H9 (cell line): ENCODE results near the gene FGF4. TPM values are rescaled to one million over a fixed set of nuclear protein-coding genes. Genes with fewer than 3 reads are reported as not detected.

Experiments
- DNase-seq: peaks from one replicate; pipeline ENCODE4 v3.0.0-alpha.2; 2017
- H2AFZ ChIP-seq: one replicate; pipeline ENCODE4 v1.6.1; 2013; ENCODE audit warnings: mild to moderate bottlenecking, low read length, control low read depth, moderate library complexity
- H2AK5ac ChIP-seq: 2 replicates; pipeline ENCODE4 v1.6.1; 2013; ENCODE audit warnings: low read length, control low read depth, mixed read lengths; ENCODE audit not compliant: insufficient read length
- H2BK120ac ChIP-seq: one replicate; pipeline ENCODE4 v1.6.1; 2013; ENCODE audit warnings: low read depth, mild to moderate bottlenecking, low read length, control low read depth, inconsistent platforms; ENCODE audit not compliant: poor library complexity, severe bottlenecking
- H2BK12ac ChIP-seq: 2 replicates; pipeline ENCODE4 v1.6.1; 2013; ENCODE audit warnings: low read length, control low read depth, mixed read lengths, low read depth; ENCODE audit not compliant: insufficient read length
- H2BK15ac ChIP-seq: 2 replicates; pipeline ENCODE4 v1.6.1; 2013; ENCODE audit warnings: low read depth, low read length, control low read depth
- H2BK20ac ChIP-seq: one replicate; pipeline ENCODE4 v1.6.1; 2013; ENCODE audit warnings: low read depth, mild to moderate bottlenecking, low read length, control low read depth, inconsistent platforms; ENCODE audit not compliant: poor library complexity, severe bottlenecking
- H2BK5ac ChIP-seq: 2 replicates; pipeline ENCODE4 v1.6.1; 2013; ENCODE audit warnings: low read length, control low read depth, mixed read lengths; ENCODE audit not compliant: insufficient read length
- H3K14ac ChIP-seq: 2 replicates; pipeline ENCODE4 v1.6.1; 2013; ENCODE audit warnings: low read length, control low read depth; ENCODE audit not compliant: insufficient read depth
- H3K18ac ChIP-seq: 2 replicates; pipeline ENCODE4 v1.6.1; 2013; ENCODE audit warnings: low read depth, mild to moderate bottlenecking, mixed read lengths, low read length, control low read depth; ENCODE audit not compliant: insufficient read length
- H3K23ac ChIP-seq: 2 replicates; pipeline ENCODE4 v1.6.1; 2013; ENCODE audit warnings: low read length, control low read depth, mixed read lengths, low read depth; ENCODE audit not compliant: insufficient read length
- H3K23me2 ChIP-seq: 2 replicates; pipeline ENCODE4 v1.6.1; 2013; ENCODE audit warnings: low read depth, mild to moderate bottlenecking, mixed read lengths, low read length, control low read depth; ENCODE audit not compliant: insufficient read length, poor library complexity, severe bottlenecking
- H3K27ac ChIP-seq: 2 replicates; pipeline ENCODE4 v1.5.1; 2013; ENCODE audit warnings: low read length, control low read depth, mixed read lengths, low read depth; ENCODE audit not compliant: insufficient read length
- H3K27me3 ChIP-seq: 2 replicates; pipeline ENCODE4 v1.6.1; 2013; ENCODE audit warnings: low read length, control low read depth, inconsistent platforms; ENCODE audit not compliant: insufficient read depth
- H3K4ac ChIP-seq: 2 replicates; pipeline ENCODE4 v1.6.1; 2013; ENCODE audit warnings: low read depth, mild to moderate bottlenecking, control low read depth, inconsistent platforms, low read length, moderate library complexity
- H3K4me1 ChIP-seq: 2 replicates; pipeline ENCODE4 v1.6.1; 2013; ENCODE audit warnings: low read length, control low read depth, inconsistent platforms; ENCODE audit not compliant: insufficient read depth
- H3K4me2 ChIP-seq: 2 replicates; pipeline ENCODE4 v1.6.1; 2013; ENCODE audit warnings: low read length, control low read depth, mixed read lengths; ENCODE audit not compliant: insufficient read length, insufficient read depth
- H3K56ac ChIP-seq: 2 replicates; pipeline ENCODE4 v1.6.1; 2013; ENCODE audit warnings: low read depth, mild to moderate bottlenecking, mixed read lengths, low read length, control low read depth; ENCODE audit not compliant: insufficient read length
- H3K79me1 ChIP-seq: 2 replicates; pipeline ENCODE4 v1.6.1; 2013; ENCODE audit warnings: low read depth, mild to moderate bottlenecking, moderate library complexity, low read length, control low read depth, inconsistent platforms; ENCODE audit not compliant: insufficient read depth, poor library complexity, severe bottlenecking
- H3K79me2 ChIP-seq: 2 replicates; pipeline ENCODE4 v1.6.1; 2013; ENCODE audit warnings: low read length, control low read depth, inconsistent platforms; ENCODE audit not compliant: insufficient read depth
- H3K9ac ChIP-seq: 2 replicates; pipeline ENCODE4 v1.6.1; 2013; ENCODE audit warnings: low read length, control low read depth, mixed read lengths; ENCODE audit not compliant: insufficient read length; ENCODE audit errors: extremely low read depth
- H3K9me3 ChIP-seq: one replicate; pipeline ENCODE4 v1.6.1; 2013; ENCODE audit warnings: low read depth, low read length, inconsistent platforms; ENCODE audit not compliant: control insufficient read depth
- H3T11ph ChIP-seq: one replicate; pipeline ENCODE4 v1.6.1; 2013; ENCODE audit warnings: mild to moderate bottlenecking, low read length, control low read depth, inconsistent platforms
- H4K20me1 ChIP-seq: one replicate; pipeline ENCODE4 v1.6.1; 2013; ENCODE audit not compliant: control insufficient read depth, insufficient read length, insufficient read depth
- H4K5ac ChIP-seq: 2 replicates; pipeline ENCODE4 v1.6.1; 2013; ENCODE audit warnings: low read depth, mild to moderate bottlenecking, mixed read lengths, low read length, control low read depth; ENCODE audit not compliant: insufficient read length
- H4K8ac ChIP-seq: replicated peaks from 2 replicates; pipeline ENCODE4 v1.6.1; 2013; ENCODE audit warnings: low read length, control low read depth, mixed read lengths, low read depth; ENCODE audit not compliant: insufficient read length
- H4K91ac ChIP-seq: 2 replicates; pipeline ENCODE4 v1.6.1; 2013; ENCODE audit warnings: low read depth, mild to moderate bottlenecking, moderate library complexity, mixed read lengths, low read length, control low read depth; ENCODE audit not compliant: insufficient read length
- H3K27ac Mint-ChIP-seq, 3 experiments: 2 replicates in 2 of 3; 3 replicates in 1 of 3; pipeline ENCODE4 v1.8.0; 2020 to 2021; ENCODE audit warnings: mixed read lengths in 3 of 3, mild to moderate bottlenecking in 1 of 3, moderate library complexity in 1 of 3
- H3K27me3 Mint-ChIP-seq: 2 replicates; pipeline ENCODE4 v1.8.0; 2021; ENCODE audit warnings: low read depth, mild to moderate bottlenecking, moderate library complexity, mixed read lengths
- H3K36me3 Mint-ChIP-seq, 3 experiments: 2 replicates in 2 of 3; 3 replicates in 1 of 3; pipeline ENCODE4 v1.8.0; 2020 to 2021; ENCODE audit warnings: low read depth in 3 of 3, mixed read lengths in 3 of 3; ENCODE audit not compliant: insufficient read depth in 1 of 3
- H3K4me1 Mint-ChIP-seq, 2 experiments: 2 replicates each; pipeline ENCODE4 v1.8.0; 2020; ENCODE audit warnings: mixed read lengths in 2 of 2
- H3K4me3 Mint-ChIP-seq, 2 experiments: 2 replicates in 1 of 2; 3 replicates in 1 of 2; pipeline ENCODE4 v1.8.0; 2020 to 2021; ENCODE audit warnings: mild to moderate bottlenecking in 2 of 2, mixed read lengths in 2 of 2, moderate library complexity in 1 of 2
- H3K9me3 Mint-ChIP-seq, 2 experiments: 2 replicates in 1 of 2; 3 replicates in 1 of 2; pipeline ENCODE4 v1.8.0; 2020; ENCODE audit warnings: mild to moderate bottlenecking in 2 of 2, mixed read lengths in 2 of 2, moderate library complexity in 1 of 2
- WGBS: extraction: QIAGEN DNeasy Blood & Tissue Kit; methylation state at CpG from one replicate; pipeline ENCODE4 v1.1.7; 2013; ENCODE audit warnings: missing lambda C conversion rate, low lambda C conversion rate, mixed read lengths; ENCODE audit not compliant: insufficient read length; ENCODE audit errors: extremely low coverage; 5-methylcytosine and 5-hydroxymethylcytosine counted together
- total RNA-seq: library from RNA; stranded (reverse); gene quantifications from 2 replicates; pipeline ENCODE4 v1.2.1, GENCODE V29; 2021
- TF ChIP-seq, protein P1 (sequence below): fragments of 200-600 bp; sonication (generic); conservative IDR thresholded peaks from 3 replicates; pipeline ENCODE4 v1.8.0; 2021; ENCODE audit warnings: antibody characterized with exemption, mild to moderate bottlenecking

The FGF4 gene
- total RNA-seq, 1 experiment from 2014 or later: 0.68 TPM

DNA sequence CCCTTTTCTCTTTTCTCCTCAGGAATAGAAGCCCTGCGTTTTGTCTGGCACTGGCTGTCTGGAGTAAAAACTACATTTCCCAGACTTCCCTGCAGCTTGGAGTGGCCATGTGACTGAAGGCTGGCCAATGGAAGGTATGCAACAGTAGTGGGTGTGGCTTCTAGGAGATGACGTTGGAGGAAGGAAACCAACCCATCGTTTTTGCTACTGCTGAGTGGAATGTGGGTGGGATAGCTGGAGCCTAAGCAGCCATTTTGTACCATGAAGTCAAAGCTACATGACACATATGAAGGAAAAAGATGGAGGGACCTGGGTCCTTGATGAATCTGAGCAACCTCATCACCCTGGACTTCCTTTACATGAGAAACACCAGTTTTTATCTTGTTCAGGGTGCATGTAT is 24.4 kb upstream of the FGF4 start:
- Histone ChIP-seq H3K9me3 (no peaks in the 10 kb centered on the region), H2BK12ac (no peak overlapping the region), H4K5ac (no peak overlapping the region), H4K20me1 (no peaks in the 10 kb centered on the region), H3K4me1 (no peaks in the 10 kb centered on the region), H2AFZ (no peak overlapping the region), H2BK5ac (no peak overlapping the region), H2BK15ac (no peak overlapping the region), H3K14ac (no peak overlapping the region), H3K79me1 (no peaks in the 10 kb centered on the region), H3K9ac (no peak overlapping the region), H2BK120ac (no peak overlapping the region), H3K4me2 (no peak overlapping the region), H4K8ac (no peak overlapping the region), H2BK20ac (no peak overlapping the region), H4K91ac (no peak overlapping the region), H3K23me2 (peaks cover 4% of the 10 kb centered on the region), H3T11ph (no peak overlapping the region), H3K56ac (no peak overlapping the region), H3K27me3 (no peaks in the 10 kb centered on the region), H3K79me2 (no peaks in the 10 kb centered on the region), H2AK5ac (no peak overlapping the region), H3K18ac (no peak overlapping the region), H3K27ac (no peak overlapping the region), H3K4ac (no peak overlapping the region), H3K23ac (no peak overlapping the region)
- Mint-ChIP-seq H3K36me3 (peaks cover 0 to 5% (median 1%) of the 10 kb centered on the region in 3 experiments; a peak in 3 of 7 replicates), H3K4me1 (peaks cover 0 to 4% of the 10 kb centered on the region in 2 experiments; a peak in 1 of 4 replicates), H3K27me3 (peaks cover 7% of the 10 kb centered on the region), H3K27ac (no peak overlapping the region), H3K9me3 (peaks cover 3 to 6% of the 10 kb centered on the region in 2 experiments; a peak in 3 of 5 replicates), H3K4me3 (no peak overlapping the region)
- no CpG with 5 or more reads among the region's 3 CpGs for WGBS
- TF ChIP-seq, protein P1, sequence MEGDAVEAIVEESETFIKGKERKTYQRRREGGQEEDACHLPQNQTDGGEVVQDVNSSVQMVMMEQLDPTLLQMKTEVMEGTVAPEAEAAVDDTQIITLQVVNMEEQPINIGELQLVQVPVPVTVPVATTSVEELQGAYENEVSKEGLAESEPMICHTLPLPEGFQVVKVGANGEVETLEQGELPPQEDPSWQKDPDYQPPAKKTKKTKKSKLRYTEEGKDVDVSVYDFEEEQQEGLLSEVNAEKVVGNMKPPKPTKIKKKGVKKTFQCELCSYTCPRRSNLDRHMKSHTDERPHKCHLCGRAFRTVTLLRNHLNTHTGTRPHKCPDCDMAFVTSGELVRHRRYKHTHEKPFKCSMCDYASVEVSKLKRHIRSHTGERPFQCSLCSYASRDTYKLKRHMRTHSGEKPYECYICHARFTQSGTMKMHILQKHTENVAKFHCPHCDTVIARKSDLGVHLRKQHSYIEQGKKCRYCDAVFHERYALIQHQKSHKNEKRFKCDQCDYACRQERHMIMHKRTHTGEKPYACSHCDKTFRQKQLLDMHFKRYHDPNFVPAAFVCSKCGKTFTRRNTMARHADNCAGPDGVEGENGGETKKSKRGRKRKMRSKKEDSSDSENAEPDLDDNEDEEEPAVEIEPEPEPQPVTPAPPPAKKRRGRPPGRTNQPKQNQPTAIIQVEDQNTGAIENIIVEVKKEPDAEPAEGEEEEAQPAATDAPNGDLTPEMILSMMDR: no peak
- DNase-seq: peak; percentile 62
